Peyer's patch (tissue), 4 donors: ENCODE results near the gene GAS6.

Experiments
- CTCF ChIP-seq, 6 experiments: fragments of 450-650 bp in 4 of 6; fragments of 200-600 bp in 2 of 6; sonication (generic) in 1 of 6; IDR thresholded peaks; one replicate each; pipeline ENCODE4 v1.5.1; 2017 to 2019; ENCODE audit warnings: antibody characterized with exemption in 6 of 6, mild to moderate bottlenecking in 3 of 6, moderate library complexity in 1 of 6
- POLR2A ChIP-seq, 2 donors: fragments of 450-650 bp; IDR thresholded peaks; one replicate each; pipeline ENCODE4 v1.5.1; 2017; ENCODE audit warnings: antibody characterized with exemption in 2 of 2, mild to moderate bottlenecking in 2 of 2, moderate library complexity in 2 of 2

- TF ChIP-seq CTCF (IDR thresholded peaks at IDR 0.05): no peak
- TF ChIP-seq POLR2A (IDR thresholded peaks at IDR 0.05): no peak
These were observed 15.1 kb upstream of the GAS6 start for GRCh38 chr13:113879017-113879416.
